ENCODE data around the gene FGF18. TPM values are rescaled to one million over a fixed set of nuclear protein-coding genes. Genes with fewer than 3 reads are reported as not detected.

Gene FGF18
- total RNA-seq, 1 donor from 2014 or later = 2.6 TPM

DNA sequence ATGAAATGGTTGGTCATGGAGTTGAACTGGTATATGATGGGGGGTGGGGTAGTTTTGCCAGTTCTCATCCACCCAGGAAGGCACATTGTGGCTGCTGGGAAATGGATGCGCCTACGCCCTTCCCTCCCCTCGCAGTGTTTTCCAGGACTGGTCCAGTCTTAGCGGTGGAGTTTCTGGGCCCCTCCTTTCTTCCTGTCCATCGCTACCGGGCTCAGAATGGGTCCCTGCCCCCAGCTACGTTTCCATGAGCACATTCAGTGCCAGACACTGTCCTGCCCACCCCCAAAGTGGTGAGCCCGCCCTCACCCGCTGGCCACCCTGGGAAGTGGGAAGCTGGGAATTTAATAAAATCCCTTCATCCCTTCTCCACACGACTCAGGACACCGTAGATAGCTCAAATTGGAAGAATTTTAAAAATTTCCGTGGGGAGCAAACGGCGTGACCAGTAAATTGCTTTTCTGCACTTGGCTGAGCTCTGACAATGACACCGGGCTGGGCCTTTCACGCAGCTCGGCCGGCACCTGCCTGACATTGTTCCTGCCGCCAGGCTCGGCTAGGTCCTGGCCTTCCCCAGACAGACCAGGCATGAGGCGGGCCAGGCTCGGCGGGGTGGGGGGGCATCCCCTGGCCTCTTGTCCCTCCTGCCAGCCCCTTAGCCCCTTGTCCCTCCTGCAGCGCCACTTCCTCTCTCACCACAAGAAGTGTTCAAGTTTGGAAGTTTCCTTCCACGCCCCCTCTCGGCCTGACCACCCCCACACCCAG is 3.6 kb downstream of the FGF18 start:
- Mint-ChIP-seq H3K9me3 (ENCODE audit: low read depth) (no peaks in the 10 kb centered on the region), H3K27ac (no peak overlapping the region), H3K4me3 (ENCODE audit: low read depth) (no peak overlapping the region), H3K36me3 (ENCODE audit: insufficient read depth) (no peaks in the 10 kb centered on the region), H3K4me1 (ENCODE audit: low read depth) (peaks cover 9% of the 10 kb centered on the region), H3K27me3 (peaks cover 29% of the 10 kb centered on the region)
- DNase-seq (ENCODE audit: low spot score, unreplicated experiment) = no peak
- TF ChIP-seq, protein P1, sequence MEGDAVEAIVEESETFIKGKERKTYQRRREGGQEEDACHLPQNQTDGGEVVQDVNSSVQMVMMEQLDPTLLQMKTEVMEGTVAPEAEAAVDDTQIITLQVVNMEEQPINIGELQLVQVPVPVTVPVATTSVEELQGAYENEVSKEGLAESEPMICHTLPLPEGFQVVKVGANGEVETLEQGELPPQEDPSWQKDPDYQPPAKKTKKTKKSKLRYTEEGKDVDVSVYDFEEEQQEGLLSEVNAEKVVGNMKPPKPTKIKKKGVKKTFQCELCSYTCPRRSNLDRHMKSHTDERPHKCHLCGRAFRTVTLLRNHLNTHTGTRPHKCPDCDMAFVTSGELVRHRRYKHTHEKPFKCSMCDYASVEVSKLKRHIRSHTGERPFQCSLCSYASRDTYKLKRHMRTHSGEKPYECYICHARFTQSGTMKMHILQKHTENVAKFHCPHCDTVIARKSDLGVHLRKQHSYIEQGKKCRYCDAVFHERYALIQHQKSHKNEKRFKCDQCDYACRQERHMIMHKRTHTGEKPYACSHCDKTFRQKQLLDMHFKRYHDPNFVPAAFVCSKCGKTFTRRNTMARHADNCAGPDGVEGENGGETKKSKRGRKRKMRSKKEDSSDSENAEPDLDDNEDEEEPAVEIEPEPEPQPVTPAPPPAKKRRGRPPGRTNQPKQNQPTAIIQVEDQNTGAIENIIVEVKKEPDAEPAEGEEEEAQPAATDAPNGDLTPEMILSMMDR (IDR thresholded peaks at IDR 0.05; ENCODE audit: unreplicated experiment) = no peak

DNA sequence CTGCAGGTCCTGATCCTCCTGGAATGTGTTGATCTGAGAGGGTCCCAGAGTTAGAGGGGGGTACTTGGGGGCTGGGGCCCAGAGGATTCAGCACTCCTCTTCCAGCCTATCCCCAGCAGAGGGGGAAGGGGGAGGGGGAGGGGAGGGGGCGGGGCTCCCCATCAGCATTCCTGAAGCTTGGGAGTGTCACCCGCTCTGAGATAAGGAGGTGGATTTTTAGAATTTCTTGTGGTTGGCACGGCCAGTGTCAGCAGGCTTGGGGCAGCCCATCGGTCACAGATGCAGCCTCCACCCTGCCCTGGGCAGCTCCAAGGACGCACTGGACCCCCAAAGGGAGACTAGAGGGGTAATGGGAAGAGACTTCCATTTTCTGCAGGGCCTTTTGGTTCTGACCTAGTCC is 5.3 kb downstream of the FGF18 start:
- peaks cover 35% of the 10 kb centered on the region for H3K27me3 Mint-ChIP-seq
- TF ChIP-seq, protein P1 (IDR thresholded peaks at IDR 0.05; ENCODE audit: unreplicated experiment) = no peak
- no peak overlapping the region for H3K4me3 Mint-ChIP-seq (ENCODE audit: low read depth)
- DNase-seq (ENCODE audit: low spot score, unreplicated experiment) = no peak
- H3K36me3 Mint-ChIP-seq (ENCODE audit: insufficient read depth) = no peaks in the 10 kb centered on the region
- H3K4me1 Mint-ChIP-seq (ENCODE audit: low read depth) = peaks cover 16% of the 10 kb centered on the region
- H3K9me3 Mint-ChIP-seq (ENCODE audit: low read depth) = no peaks in the 10 kb centered on the region
- no peak overlapping the region for H3K27ac Mint-ChIP-seq

DNA sequence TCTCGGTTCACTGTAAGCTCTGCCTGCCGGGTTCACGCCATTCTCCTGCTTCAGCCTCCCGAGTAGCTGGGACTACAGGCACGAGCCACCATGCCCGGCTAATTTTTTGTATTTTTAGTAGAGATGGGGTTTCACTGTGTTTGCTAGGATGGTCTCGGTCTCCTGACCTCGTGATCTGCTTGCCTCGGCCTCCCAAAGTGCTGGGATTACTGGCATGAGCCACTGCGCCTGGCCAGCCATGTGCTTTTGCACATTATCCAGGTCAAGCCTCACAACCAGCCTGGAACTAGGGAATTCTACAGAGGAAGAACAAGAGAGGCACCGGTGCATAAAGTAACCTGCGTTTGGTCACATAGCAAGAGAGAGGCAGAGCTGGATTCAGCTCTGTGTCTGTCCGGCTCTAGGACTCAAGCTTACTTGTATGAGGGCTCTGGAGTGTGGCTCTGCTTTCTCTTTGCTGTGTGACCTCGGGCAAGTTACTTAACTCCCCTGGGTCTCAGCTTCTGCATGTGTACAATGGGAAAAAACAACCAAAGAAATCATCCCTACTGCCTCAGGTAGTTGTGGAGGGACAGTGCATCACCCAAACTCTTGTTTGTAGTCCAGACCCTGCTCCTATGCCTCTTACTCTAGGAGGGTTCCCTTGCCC is 6.3 kb downstream of the FGF18 start:
- Mint-ChIP-seq H3K4me1 (ENCODE audit: low read depth) (peaks cover 13% of the 10 kb centered on the region), H3K9me3 (ENCODE audit: low read depth) (no peaks in the 10 kb centered on the region), H3K36me3 (ENCODE audit: insufficient read depth) (no peaks in the 10 kb centered on the region), H3K27me3 (peaks cover 29% of the 10 kb centered on the region), H3K4me3 (ENCODE audit: low read depth) (no peak overlapping the region), H3K27ac (no peak overlapping the region)
- DNase-seq (ENCODE audit: low spot score, unreplicated experiment) = no peak
- TF ChIP-seq, protein P1 (IDR thresholded peaks at IDR 0.05; ENCODE audit: unreplicated experiment) = no peak

DNA sequence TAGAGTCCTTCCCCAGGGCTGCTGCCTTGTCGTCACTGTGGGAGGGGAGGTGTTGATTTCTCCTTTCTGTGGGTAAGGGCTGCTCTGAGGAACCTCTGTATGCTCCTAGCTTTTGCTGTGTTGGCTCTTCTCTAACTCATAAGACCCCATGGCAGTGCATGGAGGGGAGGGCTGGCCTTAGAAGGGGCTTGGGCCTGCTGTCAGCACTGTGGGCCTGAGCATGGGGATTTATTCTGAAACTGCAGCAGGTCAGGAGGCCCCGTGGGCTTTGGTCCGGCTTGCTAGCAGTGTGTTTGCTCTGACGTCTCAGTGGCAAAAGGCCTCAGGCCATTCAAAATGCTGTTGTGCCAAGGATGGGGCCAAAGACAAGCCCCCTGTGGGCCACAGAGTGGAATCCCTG is 6.8 kb downstream of the FGF18 start:
- DNase-seq (ENCODE audit: low spot score, unreplicated experiment) = no peak
- TF ChIP-seq, protein P1 (IDR thresholded peaks at IDR 0.05; ENCODE audit: unreplicated experiment) = no peak
- H3K4me1 Mint-ChIP-seq (ENCODE audit: low read depth) = peaks cover 11% of the 10 kb centered on the region
- peaks cover 24% of the 10 kb centered on the region for H3K27me3 Mint-ChIP-seq
- H3K36me3 Mint-ChIP-seq (ENCODE audit: insufficient read depth) = no peaks in the 10 kb centered on the region
- H3K4me3 Mint-ChIP-seq (ENCODE audit: low read depth) = no peak overlapping the region
- H3K9me3 Mint-ChIP-seq (ENCODE audit: low read depth) = no peaks in the 10 kb centered on the region
- no peak overlapping the region for H3K27ac Mint-ChIP-seq

DNA sequence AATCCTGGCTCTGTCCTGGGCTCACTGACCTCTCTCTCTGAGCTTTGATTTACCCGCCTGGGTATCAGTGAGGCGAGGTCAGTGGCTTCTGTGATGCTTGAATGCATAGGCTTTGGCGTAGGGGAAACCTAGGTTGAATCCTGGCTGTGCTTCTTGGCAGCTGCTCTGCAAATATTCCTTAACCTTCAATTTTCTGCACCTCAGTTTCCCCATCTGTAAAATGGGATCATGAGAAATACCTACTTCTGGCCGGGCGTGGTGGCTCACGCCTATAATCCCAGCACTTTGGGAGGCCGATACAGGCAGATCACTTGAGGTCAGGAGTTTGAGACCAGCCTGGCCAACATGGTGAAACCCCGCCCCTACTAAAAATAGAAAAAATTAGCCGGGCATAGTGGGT is 7.2 kb downstream of the FGF18 start:
- no peaks in the 10 kb centered on the region for H3K36me3 Mint-ChIP-seq (ENCODE audit: insufficient read depth)
- no peak overlapping the region for H3K4me3 Mint-ChIP-seq (ENCODE audit: low read depth)
- peaks cover 11% of the 10 kb centered on the region for H3K4me1 Mint-ChIP-seq (ENCODE audit: low read depth)
- no peaks in the 10 kb centered on the region for H3K9me3 Mint-ChIP-seq (ENCODE audit: low read depth)
- TF ChIP-seq, protein P1 (IDR thresholded peaks at IDR 0.05; ENCODE audit: unreplicated experiment) = no peak
- no peak for DNase-seq (ENCODE audit: low spot score, unreplicated experiment)
- no peak overlapping the region for H3K27ac Mint-ChIP-seq
- peaks cover 20% of the 10 kb centered on the region for H3K27me3 Mint-ChIP-seq

Measured in progenitor cell of endocrine pancreas (in vitro differentiated cells).